NCI-H510A treated with DMSO at 0.1 percent for 48 hours (cell line): Measurements from ENCODE around the gene TSKS.

Source experiments
- DNase-seq: peaks from one replicate; lab custom pipeline; 2025; lab: John Stamatoyannopoulos, UW

The TSKS gene

DNA sequence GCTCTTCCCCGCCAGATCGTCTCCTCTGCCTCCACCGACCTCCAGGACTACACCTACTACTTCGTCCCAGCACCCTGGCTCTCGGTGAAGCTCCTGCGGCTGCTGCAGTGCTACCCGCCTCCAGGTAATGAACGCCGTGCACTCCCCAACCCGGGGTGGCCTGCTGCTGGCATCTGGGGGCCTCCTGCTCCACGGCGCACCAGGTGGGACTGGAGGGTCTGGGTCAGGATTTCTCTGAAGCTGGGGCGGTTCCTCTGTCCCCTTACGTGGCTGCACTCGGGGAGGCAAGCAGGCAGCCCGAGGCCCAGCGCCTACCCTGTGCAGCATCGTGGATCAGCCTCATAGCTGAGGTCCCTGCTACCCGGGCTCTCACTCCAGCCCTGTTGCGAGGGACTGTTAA, 32.5 kb upstream of the TSKS start:
- DNase-seq: no peak

GRCh38 chr19:49793561-49793840, 30.4 kb upstream of the TSKS start:
- no peak for DNase-seq

DNA sequence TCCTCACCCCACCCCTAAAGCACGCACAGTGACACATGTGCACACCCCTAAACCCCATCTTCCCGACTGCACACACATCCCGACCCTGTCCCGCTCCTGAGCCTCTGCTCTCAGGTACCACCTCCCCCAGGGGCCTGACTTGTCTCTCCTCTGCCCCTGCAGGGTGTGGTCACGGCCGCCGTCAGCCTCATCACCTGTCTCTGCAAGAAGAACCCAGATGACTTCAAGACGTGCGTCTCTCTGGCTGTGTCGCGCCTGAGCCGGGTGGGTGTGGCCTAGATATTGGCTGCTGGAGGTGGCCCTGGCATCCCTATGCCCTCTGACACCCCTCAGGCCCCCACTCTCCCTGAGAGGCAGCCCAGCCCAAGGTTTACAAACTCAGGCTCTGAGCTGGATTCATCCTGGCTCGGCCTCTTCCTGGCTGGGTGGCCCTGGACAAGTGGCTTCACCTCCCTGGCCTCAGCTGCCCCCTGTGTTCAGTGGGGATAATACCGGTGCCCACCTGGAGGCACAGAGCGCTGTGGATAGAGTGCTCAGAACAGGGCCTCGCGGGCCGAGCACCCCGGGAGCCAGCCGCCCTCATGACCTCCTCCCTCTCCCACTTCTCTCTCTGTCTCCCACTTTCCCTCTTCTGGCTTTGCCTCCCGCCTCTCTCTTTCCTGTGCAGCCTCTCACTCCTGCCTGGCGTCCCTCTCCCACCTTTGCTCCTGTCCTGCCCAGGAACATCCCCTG, 29.9 kb upstream of the TSKS start:
- no peak for DNase-seq

DNA sequence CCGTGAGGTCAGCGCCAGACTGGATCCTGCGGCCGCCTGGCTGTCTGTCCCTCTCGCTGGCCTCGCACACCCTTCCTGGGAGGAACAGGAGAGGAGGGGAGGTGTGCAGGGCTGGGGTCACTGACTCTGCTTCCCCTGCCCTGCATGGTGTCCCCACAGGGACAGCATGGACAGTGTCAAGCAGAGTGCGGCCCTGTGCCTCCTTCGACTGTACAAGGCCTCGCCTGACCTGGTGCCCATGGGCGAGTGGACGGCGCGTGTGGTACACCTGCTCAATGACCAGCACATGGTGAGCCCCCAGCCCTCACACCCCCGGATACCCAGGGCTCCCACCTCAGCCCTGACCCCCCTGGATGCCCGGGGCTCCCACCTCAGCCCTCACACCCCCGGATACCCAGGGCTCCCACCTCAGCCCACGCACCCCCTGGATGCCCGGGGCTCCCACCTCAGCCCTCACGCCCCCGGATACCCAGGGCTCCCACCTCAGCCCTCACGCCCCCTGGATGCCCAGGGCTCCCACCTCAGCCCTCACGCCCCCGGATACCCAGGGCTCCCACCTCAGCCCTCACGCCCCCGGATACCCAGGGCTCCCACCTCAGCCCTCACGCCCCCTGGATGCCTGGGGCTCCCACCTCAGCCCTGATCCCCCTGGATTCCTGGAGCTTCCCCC, 28.8 kb upstream of the TSKS start:
- DNase-seq: no peak

DNA sequence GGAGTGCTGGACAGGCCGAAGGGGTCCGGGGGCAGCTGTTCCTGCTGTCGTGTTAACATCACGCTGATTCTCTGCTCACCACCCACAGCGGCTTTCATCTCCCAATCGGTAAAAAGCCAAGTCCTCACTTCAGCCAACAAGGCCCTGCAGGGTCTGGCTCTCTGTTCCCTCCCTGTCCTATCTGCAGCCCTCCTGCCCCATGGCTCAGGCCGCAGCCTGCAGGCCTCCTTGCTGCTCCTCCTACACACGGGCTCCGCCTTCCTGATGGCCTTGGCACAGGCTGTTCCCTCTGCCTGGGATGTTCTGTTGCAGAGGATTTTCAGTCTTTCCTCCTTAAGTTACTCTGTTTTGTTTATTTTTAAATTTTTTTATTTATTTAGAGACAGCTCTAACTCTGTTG, 27.8 kb upstream of the TSKS start:
- DNase-seq: no peak

DNA sequence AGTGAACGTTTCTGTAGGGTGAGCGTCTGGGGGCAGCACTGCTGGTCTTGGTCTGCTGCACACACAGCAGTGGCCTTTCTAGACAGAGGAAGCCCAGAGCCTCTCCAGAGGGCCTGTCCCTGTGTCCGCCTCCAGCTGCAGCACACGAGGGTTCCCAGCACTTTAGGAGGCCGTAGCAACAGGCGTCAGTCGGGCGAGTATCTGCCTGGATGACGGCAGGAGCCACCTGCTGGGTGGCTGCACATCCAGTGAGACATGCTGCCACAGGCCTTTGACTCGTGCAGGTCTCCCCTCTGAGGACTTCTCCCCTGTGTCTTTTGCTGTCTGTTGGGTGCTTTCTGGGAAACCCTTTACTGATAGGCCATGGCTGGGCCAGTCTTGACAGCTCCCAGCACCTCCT, 25.8 kb upstream of the TSKS start:
- no peak for DNase-seq

- no peak for DNase-seq
These were observed 24.6 kb upstream of the TSKS start for GRCh38 chr19:49787746-49788145.

- no peak for DNase-seq
These were observed 23.3 kb upstream of the TSKS start for GRCh38 chr19:49786376-49786820.

DNA sequence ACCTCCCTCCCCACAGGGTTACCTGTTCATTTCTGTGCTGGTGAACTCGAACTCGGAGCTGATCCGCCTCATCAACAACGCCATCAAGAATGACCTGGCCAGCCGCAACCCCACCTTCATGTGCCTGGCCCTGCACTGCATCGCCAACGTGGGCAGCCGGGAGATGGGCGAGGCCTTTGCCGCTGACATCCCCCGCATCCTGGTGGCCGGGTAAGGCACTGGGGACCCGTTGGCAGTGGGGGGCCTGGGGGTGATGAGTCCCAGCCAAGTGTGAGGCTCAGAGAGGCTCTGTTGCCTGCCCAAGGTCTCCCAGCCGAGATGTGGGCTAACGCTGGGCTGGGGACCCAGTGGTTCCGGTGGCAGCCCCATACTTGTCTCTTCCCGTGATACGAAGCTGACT, 19.4 kb upstream of the TSKS start:
- DNase-seq: no peak

DNA sequence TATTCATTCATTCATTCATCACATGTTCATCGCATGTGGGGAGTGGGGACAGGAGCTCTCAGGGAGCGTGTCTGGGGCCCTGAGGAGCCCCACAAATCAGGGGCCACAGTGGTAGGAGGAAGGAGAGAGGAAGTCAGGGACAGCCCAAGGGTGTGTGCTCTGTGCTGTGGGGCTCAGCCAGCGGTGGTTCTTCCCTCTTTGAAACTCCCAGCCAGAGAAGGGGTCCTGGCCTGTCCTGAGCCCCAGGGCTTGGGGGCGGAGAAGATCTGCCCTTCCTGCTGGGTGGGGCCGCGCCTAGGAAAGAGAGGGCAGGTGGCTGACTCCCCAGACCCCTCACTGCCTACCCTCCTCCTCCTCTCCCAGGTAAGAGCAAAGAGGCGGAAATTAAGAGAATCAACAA, 18.3 kb upstream of the TSKS start:
- no peak for DNase-seq

DNA sequence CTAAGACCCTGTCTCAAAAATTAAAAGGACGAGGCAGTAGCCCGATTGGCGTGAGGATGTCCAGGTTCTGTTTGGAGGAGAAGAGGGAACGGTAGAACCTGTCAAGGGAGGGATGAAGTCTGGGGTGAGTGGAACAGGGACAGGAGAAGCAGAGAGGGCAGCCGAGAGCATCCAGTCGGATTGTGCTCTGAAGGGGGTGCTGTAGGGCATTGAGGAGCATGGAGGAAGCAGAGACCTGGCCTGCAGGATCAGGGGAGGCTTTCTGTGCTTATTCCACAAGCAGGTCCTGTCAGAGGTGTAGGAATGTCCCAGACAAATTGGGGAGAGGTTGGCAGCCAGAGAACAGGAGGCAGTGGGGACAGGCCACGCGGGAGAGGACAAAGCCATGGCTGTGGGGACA, 17.8 kb upstream of the TSKS start:
- no peak for DNase-seq

DNA sequence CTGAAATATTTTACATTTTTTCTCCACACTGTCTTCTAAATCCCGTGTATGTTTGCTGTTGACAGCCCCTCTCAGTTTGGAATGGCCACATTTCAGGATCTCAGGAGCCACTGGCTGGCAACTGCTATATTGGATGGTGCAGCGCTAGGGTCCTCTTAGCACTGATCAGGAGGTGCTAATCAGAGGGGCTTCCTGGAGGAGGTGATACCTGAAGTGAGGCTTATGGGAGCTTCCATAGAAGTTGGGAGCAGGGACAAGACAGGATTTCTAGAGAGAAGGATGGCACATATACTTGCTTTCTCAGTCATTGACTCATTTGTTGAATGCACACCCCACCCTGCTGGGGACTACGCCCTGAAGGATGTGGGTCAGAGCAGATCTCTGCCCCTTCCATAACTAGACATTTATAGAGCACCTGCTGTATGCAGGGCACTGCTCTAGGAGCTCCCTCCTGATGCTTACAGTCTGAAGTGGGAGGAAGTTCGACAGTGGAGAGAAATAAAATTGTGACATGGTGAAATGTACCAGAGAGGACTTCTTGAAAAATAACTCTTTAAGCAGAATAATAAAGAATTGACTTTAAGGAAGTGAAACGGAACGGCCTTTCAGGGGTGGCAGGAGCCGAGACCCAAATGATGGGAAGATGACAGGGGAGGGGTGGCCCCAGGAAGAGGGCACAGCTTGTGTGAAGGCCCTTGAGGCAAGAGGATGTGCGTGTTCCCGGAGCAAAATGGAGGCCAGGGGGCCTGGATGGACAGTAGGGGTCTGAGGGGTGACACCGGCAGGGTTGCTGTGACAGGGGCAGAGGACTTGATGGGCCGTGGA, 16.8 kb upstream of the TSKS start:
- DNase-seq: no peak

DNA sequence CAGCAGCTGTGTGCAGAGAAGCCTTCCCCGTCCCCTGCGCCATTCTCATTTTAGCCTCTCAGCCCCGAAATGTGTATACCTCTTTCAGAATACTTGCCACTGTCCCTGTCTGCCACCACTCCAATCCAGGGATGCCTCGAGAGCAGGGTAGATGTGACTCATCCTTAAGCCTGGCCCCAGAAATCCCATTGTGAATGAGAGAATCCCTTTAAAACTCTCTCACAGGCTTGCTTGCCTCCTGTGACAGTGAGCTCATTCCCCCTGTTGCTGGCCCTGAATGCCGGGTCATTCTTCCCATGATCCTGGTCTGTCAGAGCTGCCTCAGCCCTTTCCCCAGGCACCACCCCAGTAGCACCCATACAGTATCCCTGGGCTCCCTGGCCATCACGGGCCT, 13.3 kb upstream of the TSKS start:
- no peak for DNase-seq

DNA sequence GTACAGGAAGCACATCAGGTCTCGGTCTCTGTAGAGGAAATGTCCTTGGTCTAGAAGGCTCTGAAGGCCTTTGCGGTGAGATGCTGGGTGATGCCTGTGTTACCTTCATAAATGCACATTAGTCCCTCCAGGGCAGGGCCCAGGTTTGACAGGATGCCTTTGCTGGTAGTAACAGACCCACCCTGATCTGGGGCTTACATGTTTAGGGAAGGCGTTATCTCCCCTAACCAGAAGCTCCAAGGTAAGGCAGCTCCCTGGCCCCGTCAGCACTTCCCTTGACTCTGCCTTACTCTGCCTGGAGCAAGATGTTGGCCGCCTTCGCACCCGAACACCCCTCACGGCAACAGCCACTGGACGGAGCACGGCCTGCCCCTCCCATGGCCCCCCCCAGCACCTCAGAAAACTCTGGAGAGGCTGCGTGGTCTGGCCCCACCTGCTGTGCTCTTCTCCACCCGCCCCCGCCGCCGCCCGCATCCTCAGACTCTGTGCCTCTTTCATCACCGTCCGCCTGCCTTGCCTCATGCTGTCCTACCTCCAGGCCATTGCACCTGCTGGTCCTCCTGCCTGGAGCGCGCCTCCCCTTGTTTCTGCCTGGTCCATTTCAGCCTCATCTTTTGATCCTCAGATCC, 12.8 kb upstream of the TSKS start:
- no peak for DNase-seq

DNA sequence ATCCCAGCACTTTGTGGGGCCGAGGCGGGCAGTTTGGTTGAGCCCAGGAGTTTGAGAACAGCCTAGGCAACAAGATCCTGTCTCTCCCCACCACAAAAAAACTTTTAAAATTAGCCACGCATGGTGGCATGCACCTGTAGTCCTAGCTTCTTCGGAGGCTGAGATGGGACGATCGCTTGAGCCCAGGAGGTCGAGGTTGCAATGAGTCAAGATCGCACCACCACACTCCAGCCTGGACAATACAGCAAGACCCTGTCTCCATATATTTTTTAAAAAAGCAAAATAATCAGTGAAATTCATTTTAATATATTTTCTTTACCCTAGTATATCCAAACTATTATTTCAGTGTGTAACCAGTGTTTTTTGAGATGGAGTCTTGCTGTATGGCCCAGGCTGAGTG, 11.9 kb upstream of the TSKS start:
- DNase-seq: no peak

DNA sequence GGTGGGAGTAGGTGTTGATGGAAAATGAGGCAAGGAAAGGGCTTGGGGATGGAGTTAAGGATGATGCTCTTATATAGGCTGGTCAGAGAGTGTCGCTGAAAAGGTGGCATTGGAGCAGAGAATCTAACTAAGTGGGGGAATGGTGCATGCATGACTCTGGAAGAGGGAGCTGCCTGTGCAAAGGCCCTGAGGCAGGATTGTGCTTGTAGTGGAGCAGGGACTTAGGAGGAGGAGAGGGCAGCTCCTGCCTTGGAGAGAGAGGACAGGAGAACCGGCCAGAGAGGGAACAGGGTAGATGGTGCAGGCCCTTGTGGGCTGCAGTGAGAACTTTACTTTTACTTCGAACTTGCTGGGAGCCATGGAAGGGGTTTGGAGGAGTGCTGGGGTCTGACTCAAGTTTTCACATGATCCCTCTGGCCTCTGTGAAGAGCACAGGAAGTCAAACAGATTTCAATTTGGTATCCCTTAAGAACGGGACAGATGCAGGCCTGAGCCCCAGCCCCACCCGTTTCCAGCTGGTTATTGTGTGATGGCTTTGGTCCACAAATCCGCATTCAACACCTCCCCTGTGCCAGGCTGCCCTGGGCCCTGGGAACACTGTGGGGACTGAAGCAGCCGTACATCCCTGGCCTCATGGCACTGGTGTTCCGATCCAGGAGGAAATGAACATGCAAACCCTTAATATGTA, 10.7 kb upstream of the TSKS start:
- no peak for DNase-seq

GRCh38 chr19:49772850-49773432, 9.8 kb upstream of the TSKS start:
- DNase-seq: no peak

DNA sequence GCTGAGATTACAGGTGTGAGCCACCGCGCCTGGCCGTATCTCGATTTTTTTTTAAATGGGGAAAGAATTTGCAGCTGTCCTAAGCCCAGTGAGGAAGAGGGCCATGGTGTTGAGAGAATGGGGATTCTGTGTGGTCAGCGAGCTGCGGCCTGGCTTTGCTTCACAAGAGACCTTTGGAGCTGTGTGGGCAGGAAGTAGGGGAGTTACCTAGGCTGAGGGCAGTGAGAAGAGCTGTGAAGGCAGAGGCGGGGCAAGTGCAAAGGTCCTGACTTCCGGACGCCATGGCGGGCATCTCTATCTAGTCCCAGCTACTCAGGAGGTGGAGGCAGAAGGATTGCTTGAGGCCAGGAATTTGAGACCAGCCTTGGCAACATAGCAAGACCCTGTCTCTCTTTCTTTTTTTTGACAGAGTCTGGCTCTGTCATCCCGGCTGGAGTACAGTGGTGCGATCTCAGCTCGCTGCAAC, 8.6 kb upstream of the TSKS start:
- DNase-seq: no peak

GRCh38 chr19:49770529-49770928, 7.4 kb upstream of the TSKS start:
- no peak for DNase-seq

GRCh38 chr19:49767967-49768581, 5.0 kb upstream of the TSKS start:
- no peak for DNase-seq

- no peak for DNase-seq
These were observed 4.3 kb upstream of the TSKS start for GRCh38 chr19:49767381-49767780.
